CD14-positive monocyte (primary cell): ENCODE results near the gene RAB6B. TPM values are rescaled to one million over a fixed set of nuclear protein-coding genes. Genes with fewer than 3 reads are reported as not detected.

Source experiments
- DNase-seq, 3 donors: peaks; one replicate each; pipeline ENCODE4 v3.0.0-alpha.2; 2011 to 2022
- H2AFZ ChIP-seq: 2 replicates; pipeline ENCODE4 v1.6.0; 2012; ENCODE audit warnings: mild to moderate bottlenecking, low read depth, low read length, inconsistent platforms; ENCODE audit not compliant: insufficient read depth, poor library complexity, severe bottlenecking
- H3K27ac ChIP-seq, 2 donors: 1 replicate in 1 of 2; 2 replicates in 1 of 2; pipeline ENCODE4 v1.5.1; 2012 to 2013; ENCODE audit warnings: low read length in 2 of 2, control low read depth in 1 of 2, inconsistent platforms in 1 of 2, low read depth in 1 of 2, mild to moderate bottlenecking in 1 of 2
- H3K27me3 ChIP-seq, 2 donors: one replicate each; pipeline versions ENCODE4 v1.6.0 to v1.6.1; 2011 to 2013; ENCODE audit warnings: low read length in 2 of 2; ENCODE audit not compliant: control insufficient read depth in 2 of 2, insufficient read depth in 2 of 2
- H3K36me3 ChIP-seq, 2 donors: replicated peaks in 1 of 2; 1 replicate in 1 of 2; 2 replicates in 1 of 2; pipeline versions ENCODE4 v1.5.1 to v1.6.1; 2012 to 2013; ENCODE audit warnings: low read length in 2 of 2, control low read depth in 1 of 2, inconsistent platforms in 1 of 2, mild to moderate bottlenecking in 1 of 2; ENCODE audit not compliant: insufficient read depth in 2 of 2, control insufficient read depth in 1 of 2
- H3K4me1 ChIP-seq, 2 donors: 1 replicate in 1 of 2; 2 replicates in 1 of 2; pipeline versions ENCODE4 v1.5.1 to v1.6.1; 2012 to 2013; ENCODE audit warnings: low read length in 2 of 2, control low read depth in 1 of 2, inconsistent platforms in 1 of 2, mild to moderate bottlenecking in 1 of 2, moderate library complexity in 1 of 2; ENCODE audit not compliant: insufficient read depth in 2 of 2, control insufficient read depth in 1 of 2
- H3K4me2 ChIP-seq: replicated peaks from 2 replicates; pipeline ENCODE3; 2012; ENCODE audit warnings: low read length, moderate library complexity, mild to moderate bottlenecking; ENCODE audit not compliant: poor library complexity, severe bottlenecking; ENCODE audit errors: extremely low read depth
- H3K4me3 ChIP-seq, 3 experiments: fragments of 200-600 bp in 1 of 3; sonication (generic) in 1 of 3; replicated peaks in 1 of 3; 1 replicate in 2 of 3; 2 replicates in 1 of 3; pipeline ENCODE4 v1.5.1; 2011 to 2013; ENCODE audit warnings: low read length in 3 of 3, mild to moderate bottlenecking in 3 of 3, control low read depth in 2 of 3, low read depth in 2 of 3, inconsistent platforms in 1 of 3, moderate library complexity in 1 of 3
- H3K79me2 ChIP-seq: 2 replicates; pipeline ENCODE4 v1.6.0; 2012; ENCODE audit warnings: mild to moderate bottlenecking, control low read depth, inconsistent platforms, low read length, moderate library complexity; ENCODE audit not compliant: insufficient read depth
- H3K9ac ChIP-seq: 2 replicates; pipeline ENCODE4 v1.6.0; 2017; ENCODE audit warnings: low read length, mild to moderate bottlenecking; ENCODE audit not compliant: insufficient read depth, poor library complexity, severe bottlenecking
- H3K9me3 ChIP-seq, 2 donors: replicated peaks in 1 of 2; 1 replicate in 1 of 2; 2 replicates in 1 of 2; pipeline versions ENCODE4 v1.5.1 to v1.6.1; 2012 to 2013; ENCODE audit warnings: low read length in 2 of 2, control low read depth in 1 of 2; ENCODE audit not compliant: control insufficient read depth in 1 of 2, insufficient read depth in 1 of 2
- H4K20me1 ChIP-seq: 2 replicates; pipeline ENCODE4 v1.6.0; 2012; ENCODE audit warnings: mild to moderate bottlenecking, low read length, control low read depth, moderate library complexity; ENCODE audit not compliant: insufficient read depth
- H3K27ac Mint-ChIP-seq, 7 donors: one replicate each; pipeline ENCODE4 v1.8.0; 2020; ENCODE audit warnings: mild to moderate bottlenecking in 7 of 7, mixed read lengths in 7 of 7, moderate library complexity in 6 of 7, inconsistent platforms in 2 of 7
- H3K27me3 Mint-ChIP-seq, 3 donors: one replicate each; pipeline ENCODE4 v1.8.0; 2021 to 2022; ENCODE audit warnings: low read depth in 3 of 3, mild to moderate bottlenecking in 3 of 3, mixed read lengths in 3 of 3, moderate library complexity in 3 of 3, inconsistent platforms in 1 of 3
- H3K36me3 Mint-ChIP-seq, 2 donors: one replicate each; pipeline ENCODE4 v1.8.0; 2020; ENCODE audit warnings: mixed read lengths in 2 of 2, inconsistent platforms in 1 of 2, mild to moderate bottlenecking in 1 of 2
- H3K4me1 Mint-ChIP-seq: one replicate; pipeline ENCODE4 v1.8.0; 2020; ENCODE audit warnings: mild to moderate bottlenecking, mixed read lengths
- H3K4me3 Mint-ChIP-seq, 2 donors: one replicate each; pipeline ENCODE4 v1.8.0; 2020; ENCODE audit warnings: mild to moderate bottlenecking in 2 of 2, mixed read lengths in 2 of 2, moderate library complexity in 1 of 2
- H3K9me3 Mint-ChIP-seq, 7 donors: one replicate each; pipeline ENCODE4 v1.8.0; 2020 to 2022; ENCODE audit warnings: mixed read lengths in 7 of 7, mild to moderate bottlenecking in 6 of 7, moderate library complexity in 6 of 7, inconsistent platforms in 2 of 7
- CTCF ChIP-seq: fragments of 200-600 bp; IDR thresholded peaks from one replicate; pipeline ENCODE4 v1.8.0; 2022; ENCODE audit warnings: antibody characterized with exemption, mild to moderate bottlenecking
- WGBS: methylation state at CpG from one replicate; pipeline ENCODE4 v1.1.5; 2013; ENCODE audit warnings: missing lambda C conversion rate; ENCODE audit not compliant: insufficient coverage; 5-methylcytosine and 5-hydroxymethylcytosine counted together
- intact Hi-C, 2 donors: fragments of 100-400 bp; cut with micrococcal nuclease; formaldehyde crosslinking; loops; one replicate each; pipeline versions ENCODE4 v1.15.0 to v1.15.1; 2023
- polyA plus RNA-seq, 3 donors: library from polyadenylated mRNA; depleted of rRNA in 1 of 3; unstranded in 2 of 3; stranded (reverse) in 1 of 3; fragments of 300-500 nt in 2 of 3; fragments of >200 nt in 1 of 3; fragmentation: Illumina TruSeq in 2 of 3; gene quantifications; 1 replicate in 2 of 3; 2 replicates in 1 of 3; pipeline ENCODE4 v1.2.3, GENCODE V29; 2012 to 2021

The RAB6B gene
- polyA plus RNA-seq, 3 donors: 0.46 TPM; not detected in 2

DNA sequence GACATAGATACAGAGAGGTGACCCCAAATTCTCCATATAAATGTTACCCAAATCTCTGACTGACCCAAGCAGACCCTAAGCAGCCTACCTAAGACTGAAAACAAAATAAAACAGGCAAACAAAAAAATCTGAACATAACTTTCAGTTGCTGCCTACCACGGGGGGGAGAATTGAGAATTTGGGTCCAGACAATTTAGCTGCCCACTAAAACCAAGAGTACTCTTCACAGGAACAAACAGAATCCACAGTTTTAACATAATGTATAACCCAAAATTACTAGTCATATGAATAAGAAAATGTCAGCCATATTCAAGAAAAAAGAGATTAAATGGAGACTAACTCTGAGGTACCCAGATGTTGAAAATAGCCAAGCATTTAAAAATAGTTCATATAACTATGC is 45.6 kb downstream of the RAB6B start:
- Mint-ChIP-seq H3K36me3 (no peaks in the 10 kb centered on the region), H3K9me3 (peaks cover 0 to 8% (median 2%) of the 10 kb centered on the region in 7 donors), H3K4me3 (no peak overlapping the region), H3K27me3 (peaks cover 2 to 8% (median 4%) of the 10 kb centered on the region in 3 donors), H3K27ac (no peak overlapping the region), H3K4me1 (no peaks in the 10 kb centered on the region)
- Histone ChIP-seq H3K79me2 (no peaks in the 10 kb centered on the region), H3K9ac (no peak overlapping the region), H3K27ac (no peak overlapping the region), H3K9me3 (no peaks in the 10 kb centered on the region), H3K4me2 (no peak overlapping the region), H3K27me3 (no peaks in the 10 kb centered on the region), H3K36me3 (no peaks in the 10 kb centered on the region), H2AFZ (no peak overlapping the region), H4K20me1 (no peaks in the 10 kb centered on the region), H3K4me3 (no peak overlapping the region), H3K4me1 (no peaks in the 10 kb centered on the region)
- intact Hi-C loops: no loop called here
- TF ChIP-seq CTCF: no peak
- WGBS: no CpG with 5 or more reads among the region's 1 CpG
- no peak for DNase-seq

DNA sequence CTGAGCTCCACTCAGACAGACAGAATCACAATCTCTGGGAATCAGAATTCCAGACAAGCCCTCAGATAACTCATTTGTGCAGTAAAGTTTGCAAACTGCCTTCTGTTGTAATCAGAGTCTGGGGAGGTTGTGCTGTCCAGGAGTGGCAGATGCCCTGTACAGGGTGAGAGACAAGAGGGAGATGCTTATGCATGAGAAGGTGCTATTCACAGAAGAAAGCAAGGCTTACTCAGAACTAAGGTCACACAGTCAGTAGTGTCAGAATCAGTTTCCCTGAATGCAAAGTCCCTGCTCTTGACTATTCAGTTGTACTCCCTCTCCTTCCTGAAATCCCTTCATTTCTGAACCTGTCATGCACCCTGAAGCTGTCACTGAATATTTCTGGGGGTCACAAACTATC is 46.3 kb downstream of the RAB6B start:
- no peaks in the 10 kb centered on the region for H3K9me3 ChIP-seq
- peaks cover 2 to 9% (median 3%) of the 10 kb centered on the region in 3 donors for H3K27me3 Mint-ChIP-seq
- no peaks in the 10 kb centered on the region for H3K36me3 Mint-ChIP-seq
- H3K27ac ChIP-seq: no peak overlapping the region
- H3K4me2 ChIP-seq: no peak overlapping the region
- H3K4me1 ChIP-seq: no peaks in the 10 kb centered on the region
- no peak for TF ChIP-seq CTCF
- H3K27me3 ChIP-seq: no peaks in the 10 kb centered on the region
- H2AFZ ChIP-seq: no peak overlapping the region
- intact Hi-C loops: no loop called here
- peaks cover 0 to 10% (median 5%) of the 10 kb centered on the region in 7 donors for H3K9me3 Mint-ChIP-seq
- H4K20me1 ChIP-seq: no peaks in the 10 kb centered on the region
- no peak overlapping the region for H3K27ac Mint-ChIP-seq
- H3K79me2 ChIP-seq: no peaks in the 10 kb centered on the region
- H3K9ac ChIP-seq: no peak overlapping the region
- DNase-seq: no peak
- H3K36me3 ChIP-seq: no peaks in the 10 kb centered on the region
- no peak overlapping the region for H3K4me3 Mint-ChIP-seq
- H3K4me1 Mint-ChIP-seq: no peaks in the 10 kb centered on the region
- H3K4me3 ChIP-seq: no peak overlapping the region
